OCI-LY3 (cell line): Measurements from ENCODE around the gene PCDHGB3.

Experiments used
- EZH2phosphoT487 ChIP-seq: fragments of 200-600 bp; shearing (Covaris generic); IDR thresholded peaks from 2 replicates; pipeline ENCODE4 v1.6.1; 2018; ENCODE audit warnings: antibody characterized with exemption, mixed run types, low read depth
- TF ChIP-seq, protein P1 (sequence below): fragments of 200-600, 300-600 bp; sonication (generic); IDR thresholded peaks from 2 replicates; pipeline ENCODE4 v1.5.1; 2014; ENCODE audit warnings: antibody characterized with exemption, low read length, low read depth

DNA sequence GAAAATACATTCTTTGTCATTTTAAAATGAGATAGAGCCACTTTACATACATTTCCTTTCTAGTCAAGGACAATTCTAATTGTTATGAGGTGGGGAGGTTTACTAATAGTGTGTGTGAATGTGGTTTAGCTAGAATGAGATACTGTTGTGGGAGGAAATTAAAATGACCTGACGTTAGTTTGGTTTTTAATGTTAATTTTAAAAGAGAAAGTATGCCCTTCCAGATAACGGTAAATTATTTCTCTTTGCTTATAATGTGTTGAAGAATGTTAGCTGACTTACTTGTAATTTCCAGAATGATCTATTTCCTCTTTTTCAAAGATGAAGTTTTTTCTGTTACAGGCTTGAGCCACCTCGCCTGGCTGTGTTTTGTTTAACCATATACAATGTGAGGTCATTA, 47.8 kb upstream of the PCDHGB3 start:
- TF ChIP-seq, protein P1, sequence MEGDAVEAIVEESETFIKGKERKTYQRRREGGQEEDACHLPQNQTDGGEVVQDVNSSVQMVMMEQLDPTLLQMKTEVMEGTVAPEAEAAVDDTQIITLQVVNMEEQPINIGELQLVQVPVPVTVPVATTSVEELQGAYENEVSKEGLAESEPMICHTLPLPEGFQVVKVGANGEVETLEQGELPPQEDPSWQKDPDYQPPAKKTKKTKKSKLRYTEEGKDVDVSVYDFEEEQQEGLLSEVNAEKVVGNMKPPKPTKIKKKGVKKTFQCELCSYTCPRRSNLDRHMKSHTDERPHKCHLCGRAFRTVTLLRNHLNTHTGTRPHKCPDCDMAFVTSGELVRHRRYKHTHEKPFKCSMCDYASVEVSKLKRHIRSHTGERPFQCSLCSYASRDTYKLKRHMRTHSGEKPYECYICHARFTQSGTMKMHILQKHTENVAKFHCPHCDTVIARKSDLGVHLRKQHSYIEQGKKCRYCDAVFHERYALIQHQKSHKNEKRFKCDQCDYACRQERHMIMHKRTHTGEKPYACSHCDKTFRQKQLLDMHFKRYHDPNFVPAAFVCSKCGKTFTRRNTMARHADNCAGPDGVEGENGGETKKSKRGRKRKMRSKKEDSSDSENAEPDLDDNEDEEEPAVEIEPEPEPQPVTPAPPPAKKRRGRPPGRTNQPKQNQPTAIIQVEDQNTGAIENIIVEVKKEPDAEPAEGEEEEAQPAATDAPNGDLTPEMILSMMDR: no peak
- no peak for TF ChIP-seq EZH2phosphoT487
